ENCODE data around the gene GNLY. TPM values are rescaled to one million over a fixed set of nuclear protein-coding genes. Genes with fewer than 3 reads are reported as not detected.

GNLY gene
- polyA plus RNA-seq, 1 of the 3 experiments (the other 2 are of a cell fraction), result not detected

DNA sequence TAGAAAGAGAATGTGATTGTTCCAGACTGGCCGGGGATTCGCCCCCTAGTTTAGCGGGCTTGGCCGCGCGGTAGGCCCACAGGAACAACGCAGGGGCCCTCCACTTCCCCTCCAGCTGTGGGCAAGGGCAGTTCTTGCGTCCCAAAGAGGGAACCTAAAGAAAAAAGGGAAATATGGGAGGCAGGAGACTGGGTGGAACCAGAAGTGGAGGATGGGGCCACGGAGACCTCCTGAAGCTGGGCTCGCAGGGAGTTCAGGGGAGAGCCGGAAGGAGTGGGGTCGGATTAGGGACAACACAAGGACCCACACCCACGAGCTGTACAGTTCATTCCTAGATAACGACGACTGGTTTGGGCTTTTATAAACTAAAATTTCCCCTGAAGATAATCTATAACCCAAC lies 18.2 kb downstream of the GNLY start:
- Histone ChIP-seq H3K36me3 (replicated peaks in 1 of 2; ENCODE audit: control insufficient read depth in 1 of 2, insufficient read depth in 2 of 2, low read length in 1 of 2) (no peaks in the 10 kb centered on the region), H3K27me3 (ENCODE audit: insufficient read depth) (no peaks in the 10 kb centered on the region), H3K9me2 (no peaks in the 10 kb centered on the region), H4K20me1 (ENCODE audit: insufficient read depth) (no peaks in the 10 kb centered on the region), H3K4me1 (ENCODE audit: control insufficient read depth in 1 of 2, insufficient read depth in 2 of 2, low read depth in 1 of 2, low read length in 1 of 2) (peaks cover 2 to 9% of the 10 kb centered on the region in 2 experiments; a peak in 3 of 4 replicates), H2AFZ (ENCODE audit: low read depth) (no peak overlapping the region), H3F3A (replicated peaks; ENCODE audit: insufficient read depth) (peaks cover under 1% of the 10 kb centered on the region), H3K9me3 (no peaks in the 10 kb centered on the region), H3K27ac (ENCODE audit: low read depth in 2 of 2, low read length in 1 of 2) (no peak overlapping the region), H3K4me2 (no peak overlapping the region), H3K9ac (no peak overlapping the region), H3K4me3 (ENCODE audit: low read depth in 2 of 2, low read length in 1 of 2) (no peak overlapping the region), H3K79me2 (ENCODE audit: insufficient read depth) (no peaks in the 10 kb centered on the region)
- ChIA-PET CTCF (interaction anchor here (0.9 to 3.0 kb wide), 6 partner anchors 17 to 104 kb away, joined by 3 to 14 read pairs (median 12); no protein-coding TSS in a partner anchor), POLR2A (no interaction called here)
- no peak for DNase-seq
- TF ChIP-seq, protein P1, sequence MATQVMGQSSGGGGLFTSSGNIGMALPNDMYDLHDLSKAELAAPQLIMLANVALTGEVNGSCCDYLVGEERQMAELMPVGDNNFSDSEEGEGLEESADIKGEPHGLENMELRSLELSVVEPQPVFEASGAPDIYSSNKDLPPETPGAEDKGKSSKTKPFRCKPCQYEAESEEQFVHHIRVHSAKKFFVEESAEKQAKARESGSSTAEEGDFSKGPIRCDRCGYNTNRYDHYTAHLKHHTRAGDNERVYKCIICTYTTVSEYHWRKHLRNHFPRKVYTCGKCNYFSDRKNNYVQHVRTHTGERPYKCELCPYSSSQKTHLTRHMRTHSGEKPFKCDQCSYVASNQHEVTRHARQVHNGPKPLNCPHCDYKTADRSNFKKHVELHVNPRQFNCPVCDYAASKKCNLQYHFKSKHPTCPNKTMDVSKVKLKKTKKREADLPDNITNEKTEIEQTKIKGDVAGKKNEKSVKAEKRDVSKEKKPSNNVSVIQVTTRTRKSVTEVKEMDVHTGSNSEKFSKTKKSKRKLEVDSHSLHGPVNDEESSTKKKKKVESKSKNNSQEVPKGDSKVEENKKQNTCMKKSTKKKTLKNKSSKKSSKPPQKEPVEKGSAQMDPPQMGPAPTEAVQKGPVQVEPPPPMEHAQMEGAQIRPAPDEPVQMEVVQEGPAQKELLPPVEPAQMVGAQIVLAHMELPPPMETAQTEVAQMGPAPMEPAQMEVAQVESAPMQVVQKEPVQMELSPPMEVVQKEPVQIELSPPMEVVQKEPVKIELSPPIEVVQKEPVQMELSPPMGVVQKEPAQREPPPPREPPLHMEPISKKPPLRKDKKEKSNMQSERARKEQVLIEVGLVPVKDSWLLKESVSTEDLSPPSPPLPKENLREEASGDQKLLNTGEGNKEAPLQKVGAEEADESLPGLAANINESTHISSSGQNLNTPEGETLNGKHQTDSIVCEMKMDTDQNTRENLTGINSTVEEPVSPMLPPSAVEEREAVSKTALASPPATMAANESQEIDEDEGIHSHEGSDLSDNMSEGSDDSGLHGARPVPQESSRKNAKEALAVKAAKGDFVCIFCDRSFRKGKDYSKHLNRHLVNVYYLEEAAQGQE (IDR thresholded peaks at IDR 0.05; ENCODE audit: low read depth, low read length), result no peak
- no peak for TF ChIP-seq GATA2 (CRISPR knock-in tag; IDR thresholded peaks at IDR 0.05)
- no peak for TF ChIP-seq ELF1 (IDR thresholded peaks at IDR 0.05)
- TF ChIP-seq CHD2 (IDR thresholded peaks at IDR 0.05; ENCODE audit: low read length, partially characterized antibody), result no peak
- no peak for TF ChIP-seq NFIC (IDR thresholded peaks at IDR 0.05; ENCODE audit: borderline replicate concordance)
- TF ChIP-seq, protein P2, sequence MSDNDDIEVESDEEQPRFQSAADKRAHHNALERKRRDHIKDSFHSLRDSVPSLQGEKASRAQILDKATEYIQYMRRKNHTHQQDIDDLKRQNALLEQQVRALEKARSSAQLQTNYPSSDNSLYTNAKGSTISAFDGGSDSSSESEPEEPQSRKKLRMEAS (IDR thresholded peaks at IDR 0.05; ENCODE audit: low read depth), result no peak
- TF ChIP-seq, protein P3, sequence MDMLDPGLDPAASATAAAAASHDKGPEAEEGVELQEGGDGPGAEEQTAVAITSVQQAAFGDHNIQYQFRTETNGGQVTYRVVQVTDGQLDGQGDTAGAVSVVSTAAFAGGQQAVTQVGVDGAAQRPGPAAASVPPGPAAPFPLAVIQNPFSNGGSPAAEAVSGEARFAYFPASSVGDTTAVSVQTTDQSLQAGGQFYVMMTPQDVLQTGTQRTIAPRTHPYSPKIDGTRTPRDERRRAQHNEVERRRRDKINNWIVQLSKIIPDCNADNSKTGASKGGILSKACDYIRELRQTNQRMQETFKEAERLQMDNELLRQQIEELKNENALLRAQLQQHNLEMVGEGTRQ (IDR thresholded peaks at IDR 0.05; ENCODE audit: borderline replicate concordance, low read depth, low read length), result no peak
- no peak for TF ChIP-seq YY1 (IDR thresholded peaks at IDR 0.05; ENCODE audit: low read depth)
- TF ChIP-seq, protein P4, sequence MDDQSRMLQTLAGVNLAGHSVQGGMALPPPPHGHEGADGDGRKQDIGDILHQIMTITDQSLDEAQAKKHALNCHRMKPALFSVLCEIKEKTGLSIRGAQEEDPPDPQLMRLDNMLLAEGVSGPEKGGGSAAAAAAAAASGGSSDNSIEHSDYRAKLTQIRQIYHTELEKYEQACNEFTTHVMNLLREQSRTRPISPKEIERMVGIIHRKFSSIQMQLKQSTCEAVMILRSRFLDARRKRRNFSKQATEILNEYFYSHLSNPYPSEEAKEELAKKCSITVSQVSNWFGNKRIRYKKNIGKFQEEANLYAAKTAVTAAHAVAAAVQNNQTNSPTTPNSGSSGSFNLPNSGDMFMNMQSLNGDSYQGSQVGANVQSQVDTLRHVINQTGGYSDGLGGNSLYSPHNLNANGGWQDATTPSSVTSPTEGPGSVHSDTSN (IDR thresholded peaks at IDR 0.05), result no peak
- no peak for TF ChIP-seq EP300 (IDR thresholded peaks at IDR 0.05; ENCODE audit: borderline replicate concordance in 1 of 2, low read depth in 1 of 2, low read length in 1 of 2)
- TF ChIP-seq MEF2A (IDR thresholded peaks at IDR 0.05; ENCODE audit: borderline replicate concordance, low read depth), result no peak
- 85% methylated on average over 15 of the region's 15 CpGs for WGBS (ENCODE audit: low lambda C conversion rate)
